Measurements from ENCODE around the gene GSTT4. TPM values are rescaled to one million over a fixed set of nuclear protein-coding genes. Genes with fewer than 3 reads are reported as not detected.
"Not testable (repeated sequence)": the region's sequence is repeated elsewhere in the genome, so short reads cannot be mapped to it uniquely, and the experiment has no call there.

GSTT4 gene
- total RNA-seq, 1 experiment from 2014 or later: not detected

DNA sequence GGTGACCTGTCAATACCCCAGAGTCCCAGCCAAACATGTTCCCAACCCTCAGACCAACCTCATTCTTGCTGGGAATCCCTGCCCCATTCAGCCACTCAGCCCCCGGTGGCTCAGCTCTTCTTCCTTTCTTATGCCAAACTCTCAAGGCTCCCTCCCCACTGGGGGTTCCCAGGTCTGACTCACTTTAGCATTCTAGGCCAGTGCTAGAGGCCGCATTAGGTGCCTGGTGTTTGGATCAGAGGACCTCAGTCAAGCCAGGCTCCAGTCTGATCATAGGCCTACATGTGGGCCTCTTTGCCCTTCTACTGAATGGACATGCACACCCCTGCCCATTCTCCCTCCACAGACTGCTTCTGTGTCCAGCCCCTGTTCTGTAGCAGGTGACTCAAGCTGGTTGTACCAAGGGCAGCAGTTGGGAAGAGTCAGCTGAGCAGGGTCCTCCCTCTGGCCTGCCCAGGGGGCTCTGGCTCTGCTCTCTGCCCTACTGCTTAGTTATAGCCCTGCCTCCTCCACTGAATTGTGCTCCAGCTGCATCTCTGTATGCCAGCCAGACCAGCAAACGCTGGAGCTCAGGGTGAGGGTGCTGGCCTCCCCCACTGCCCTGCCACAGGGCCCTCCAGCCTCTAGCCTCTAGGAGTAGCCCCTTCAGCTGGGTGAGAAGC is 15.5 kb downstream of the GSTT4 start:
- H3K9me3 ChIP-seq (ENCODE audit: low read length); intact Hi-C loops (cut with micrococcal nuclease); H4K20me1 ChIP-seq (ENCODE audit: low read length); H3K27me3 ChIP-seq (ENCODE audit: low read length); H3F3A ChIP-seq (ENCODE audit: low read length, unreplicated experiment); CTCF ChIA-PET; H3K79me2 ChIP-seq (ENCODE audit: low read length); H3K4me1 ChIP-seq (ENCODE audit: insufficient read depth, low read length); H3K27ac ChIP-seq (ENCODE audit: low read length); H3K9me2 ChIP-seq (replicated peaks; ENCODE audit: low read length); POLR2A ChIA-PET (ENCODE audit: unreplicated experiment); DNase-seq; BruUV-seq (replicated peaks); H3K4me2 ChIP-seq (ENCODE audit: low read length); H3K36me3 ChIP-seq (ENCODE audit: low read depth, low read length); H3K4me3 ChIP-seq (ENCODE audit: low read length); H2AFZ ChIP-seq (ENCODE audit: low read length); H3K9ac ChIP-seq (ENCODE audit: low read length); ATAC-seq: not testable (repeated sequence)

DNA sequence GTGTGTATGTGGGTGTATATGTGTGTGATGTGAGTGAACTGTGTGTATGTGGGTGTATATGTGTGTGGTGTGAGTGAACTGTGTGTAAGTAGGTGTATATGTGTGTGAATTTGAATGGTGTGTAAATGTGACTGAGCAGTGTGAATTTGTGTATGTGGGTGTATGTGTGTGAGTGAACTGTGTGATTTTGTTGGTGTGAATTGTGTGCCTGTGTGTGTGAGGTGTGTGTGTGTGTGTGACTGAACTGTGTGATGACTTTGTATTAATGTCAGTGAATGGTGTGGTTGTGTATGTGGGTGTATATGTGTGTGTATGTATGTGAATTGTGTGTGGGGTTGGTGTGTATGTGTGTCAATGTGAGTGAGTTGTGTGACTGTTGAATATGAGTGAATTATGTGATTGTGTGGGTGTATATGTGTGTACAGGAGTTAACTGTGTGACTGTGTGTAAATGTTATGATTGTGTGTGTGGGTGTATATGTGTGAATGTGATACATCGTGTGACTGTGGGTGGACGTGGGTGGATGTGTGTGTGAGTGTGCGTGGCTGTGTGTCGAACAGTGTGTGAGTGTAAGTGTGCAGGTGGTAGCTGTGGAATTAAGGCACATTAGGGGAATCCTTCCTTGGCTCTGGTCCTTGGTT is 18.6 kb downstream of the GSTT4 start:
- BruUV-seq (replicated peaks); H3K9me3 ChIP-seq (ENCODE audit: low read length); intact Hi-C loops (cut with micrococcal nuclease): not testable (repeated sequence)

DNA sequence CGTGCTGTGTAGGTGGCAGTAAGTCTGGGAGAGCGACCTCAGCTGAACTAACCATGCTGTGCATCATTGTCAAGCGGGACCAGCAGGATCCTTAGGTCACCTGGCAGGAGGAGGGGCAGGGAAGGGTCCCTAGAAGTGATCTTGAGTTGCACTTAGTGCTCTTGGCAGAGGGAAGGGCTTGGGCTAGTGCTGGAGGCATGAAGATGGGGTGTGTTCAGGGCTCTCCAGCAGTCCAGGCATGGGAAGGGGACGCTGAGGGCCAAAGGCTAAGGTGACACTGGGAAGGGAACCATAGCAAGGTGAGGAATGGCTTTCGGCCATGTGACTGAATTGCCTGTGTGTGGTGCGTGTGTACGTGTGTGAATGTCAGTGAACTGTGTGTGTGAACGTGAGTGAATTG is 19.2 kb downstream of the GSTT4 start:
- H3K4me3 ChIP-seq (ENCODE audit: low read length); H3K4me1 ChIP-seq (ENCODE audit: insufficient read depth, low read length); intact Hi-C loops (cut with micrococcal nuclease); ATAC-seq; H3K9ac ChIP-seq (ENCODE audit: low read length); H3K79me2 ChIP-seq (ENCODE audit: low read length); BruUV-seq (replicated peaks); H3K9me2 ChIP-seq (replicated peaks; ENCODE audit: low read length); H3K9me3 ChIP-seq (ENCODE audit: low read length); POLR2A ChIA-PET (ENCODE audit: unreplicated experiment); DNase-seq; H3K4me2 ChIP-seq (ENCODE audit: low read length); H2AFZ ChIP-seq (ENCODE audit: low read length); H3K36me3 ChIP-seq (ENCODE audit: low read depth, low read length); H3K27ac ChIP-seq (ENCODE audit: low read length); H4K20me1 ChIP-seq (ENCODE audit: low read length); H3K27me3 ChIP-seq (ENCODE audit: low read length); CTCF ChIA-PET; H3F3A ChIP-seq (ENCODE audit: low read length, unreplicated experiment): not testable (repeated sequence)

More for the DNA sequence above, 18.6 kb downstream of the GSTT4 start:
- ATAC-seq; H3K9ac ChIP-seq (ENCODE audit: low read length); H3K4me3 ChIP-seq (ENCODE audit: low read length); H3K9me2 ChIP-seq (replicated peaks; ENCODE audit: low read length); H3K36me3 ChIP-seq (ENCODE audit: low read depth, low read length); DNase-seq; H3K79me2 ChIP-seq (ENCODE audit: low read length); H2AFZ ChIP-seq (ENCODE audit: low read length); H3K27ac ChIP-seq (ENCODE audit: low read length); H4K20me1 ChIP-seq (ENCODE audit: low read length); H3K4me1 ChIP-seq (ENCODE audit: insufficient read depth, low read length); H3F3A ChIP-seq (ENCODE audit: low read length, unreplicated experiment); H3K27me3 ChIP-seq (ENCODE audit: low read length); H3K4me2 ChIP-seq (ENCODE audit: low read length); CTCF ChIA-PET; POLR2A ChIA-PET (ENCODE audit: unreplicated experiment): not testable (repeated sequence)

DNA sequence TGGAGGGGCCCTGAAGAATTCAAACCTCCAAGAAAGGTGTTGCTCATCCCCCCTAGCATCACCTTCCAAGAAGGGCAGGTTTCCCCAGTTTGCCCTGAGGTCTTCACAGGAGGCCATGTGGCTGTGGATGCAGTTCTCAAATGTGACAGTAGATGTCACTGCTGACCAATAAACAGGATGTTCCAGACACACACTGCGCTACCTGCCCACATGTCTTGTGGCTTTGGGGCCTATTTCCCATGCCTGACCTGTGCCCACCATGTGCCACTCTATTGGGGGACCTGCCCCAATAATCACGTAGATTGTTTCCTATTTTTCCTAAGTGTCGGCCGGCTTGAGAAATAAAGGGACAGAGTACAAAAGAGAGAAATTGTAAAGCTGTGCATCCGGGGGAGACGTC is 20.8 kb downstream of the GSTT4 start:
- Histone ChIP-seq H3K79me2 (ENCODE audit: low read length) (no peaks in the 10 kb centered on the region), H3K4me3 (ENCODE audit: low read length) (no peak overlapping the region), H3K9me3 (ENCODE audit: low read length) (no peaks in the 10 kb centered on the region), H3K36me3 (ENCODE audit: low read depth, low read length) (no peaks in the 10 kb centered on the region), H3K27me3 (ENCODE audit: low read length) (no peaks in the 10 kb centered on the region), H3K9me2 (replicated peaks; ENCODE audit: low read length) (no peaks in the 10 kb centered on the region), H2AFZ (ENCODE audit: low read length) (no peak overlapping the region), H3K4me2 (ENCODE audit: low read length) (no peak overlapping the region), H3F3A (ENCODE audit: low read length, unreplicated experiment) (no peaks in the 10 kb centered on the region), H3K27ac (ENCODE audit: low read length) (no peak overlapping the region), H4K20me1 (ENCODE audit: low read length) (no peaks in the 10 kb centered on the region), H3K4me1 (ENCODE audit: insufficient read depth, low read length) (no peaks in the 10 kb centered on the region), H3K9ac (ENCODE audit: low read length) (no peak overlapping the region)
- BruUV-seq (replicated peaks): no TSS peak
- intact Hi-C loops (cut with micrococcal nuclease): no loop called here
- ChIA-PET CTCF (no interaction called here), POLR2A (ENCODE audit: unreplicated experiment) (no interaction called here)
- no peak for ATAC-seq
- DNase-seq: no peak
- TF ChIP-seq, protein P1, sequence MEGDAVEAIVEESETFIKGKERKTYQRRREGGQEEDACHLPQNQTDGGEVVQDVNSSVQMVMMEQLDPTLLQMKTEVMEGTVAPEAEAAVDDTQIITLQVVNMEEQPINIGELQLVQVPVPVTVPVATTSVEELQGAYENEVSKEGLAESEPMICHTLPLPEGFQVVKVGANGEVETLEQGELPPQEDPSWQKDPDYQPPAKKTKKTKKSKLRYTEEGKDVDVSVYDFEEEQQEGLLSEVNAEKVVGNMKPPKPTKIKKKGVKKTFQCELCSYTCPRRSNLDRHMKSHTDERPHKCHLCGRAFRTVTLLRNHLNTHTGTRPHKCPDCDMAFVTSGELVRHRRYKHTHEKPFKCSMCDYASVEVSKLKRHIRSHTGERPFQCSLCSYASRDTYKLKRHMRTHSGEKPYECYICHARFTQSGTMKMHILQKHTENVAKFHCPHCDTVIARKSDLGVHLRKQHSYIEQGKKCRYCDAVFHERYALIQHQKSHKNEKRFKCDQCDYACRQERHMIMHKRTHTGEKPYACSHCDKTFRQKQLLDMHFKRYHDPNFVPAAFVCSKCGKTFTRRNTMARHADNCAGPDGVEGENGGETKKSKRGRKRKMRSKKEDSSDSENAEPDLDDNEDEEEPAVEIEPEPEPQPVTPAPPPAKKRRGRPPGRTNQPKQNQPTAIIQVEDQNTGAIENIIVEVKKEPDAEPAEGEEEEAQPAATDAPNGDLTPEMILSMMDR (conservative IDR thresholded peaks at IDR 0.05; ENCODE audit: low read depth, low read length): no peak
- TF ChIP-seq EZH2phosphoT487 (IDR thresholded peaks at IDR 0.05; ENCODE audit: borderline replicate concordance, low read length): no peak
- no peak for TF ChIP-seq EZH2 (IDR thresholded peaks at IDR 0.05; ENCODE audit: low read length, unreplicated experiment)

DNA sequence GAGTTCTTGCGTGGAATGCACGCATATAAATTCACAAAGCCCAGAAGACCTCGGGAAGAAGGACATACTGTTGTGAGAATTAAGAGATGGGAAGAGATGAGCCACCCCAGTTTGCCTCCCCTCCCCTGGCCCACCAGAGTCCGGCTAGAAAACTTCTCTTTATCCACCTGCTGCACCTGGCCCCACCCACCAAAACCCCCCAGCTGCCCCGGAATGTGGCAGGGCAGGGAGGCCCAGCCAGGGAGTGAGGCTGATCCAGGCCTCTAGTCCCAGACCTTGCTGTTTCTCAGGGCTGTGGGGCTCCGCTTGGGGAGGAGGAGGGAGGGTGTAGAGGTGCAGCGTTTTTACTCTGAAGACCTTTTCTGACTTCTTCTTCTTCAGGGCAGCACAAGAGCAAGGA is 24.7 kb downstream of the GSTT4 start:
- H3K79me2 ChIP-seq (ENCODE audit: low read length); H3K27me3 ChIP-seq (ENCODE audit: low read length); H3K9me3 ChIP-seq (ENCODE audit: low read length); H4K20me1 ChIP-seq (ENCODE audit: low read length); DNase-seq; ATAC-seq; H3K9me2 ChIP-seq (replicated peaks; ENCODE audit: low read length); CTCF ChIA-PET; BruUV-seq (replicated peaks); H3K36me3 ChIP-seq (ENCODE audit: low read depth, low read length); H3K27ac ChIP-seq (ENCODE audit: low read length); H3K4me1 ChIP-seq (ENCODE audit: insufficient read depth, low read length); intact Hi-C loops (cut with micrococcal nuclease); H3K4me3 ChIP-seq (ENCODE audit: low read length); H3K4me2 ChIP-seq (ENCODE audit: low read length); POLR2A ChIA-PET (ENCODE audit: unreplicated experiment); H3F3A ChIP-seq (ENCODE audit: low read length, unreplicated experiment); H2AFZ ChIP-seq (ENCODE audit: low read length); H3K9ac ChIP-seq (ENCODE audit: low read length): not testable (repeated sequence)
